ENCODE data around the gene UBB. TPM values are rescaled to one million over a fixed set of nuclear protein-coding genes. Genes with fewer than 3 reads are reported as not detected.

Gene UBB
- total and polyA plus RNA-seq, 2 experiments from 2014 or later: 1,467 to 1,854 TPM

DNA sequence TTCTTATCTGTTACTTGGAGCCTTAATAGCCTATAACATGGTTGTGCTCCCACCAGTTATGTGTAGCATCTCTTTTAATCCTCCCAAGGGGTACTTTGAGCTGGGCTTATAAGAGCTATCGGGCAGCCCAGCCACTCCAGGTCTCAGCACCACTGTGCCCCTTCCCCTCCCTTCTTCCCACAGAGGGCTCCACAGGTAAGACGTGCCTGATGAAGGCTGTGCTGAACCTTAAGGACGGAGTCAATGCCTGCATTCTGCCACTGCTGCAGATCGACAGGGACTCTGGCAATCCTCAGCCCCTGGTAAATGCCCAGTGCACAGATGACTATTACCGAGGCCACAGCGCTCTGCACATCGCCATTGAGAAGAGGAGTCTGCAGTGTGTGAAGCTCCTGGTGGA is 41.5 kb downstream of the UBB start:
- Histone ChIP-seq H3K36me3 (no peaks in the 10 kb centered on the region), H3K9me3 (ENCODE audit: low read depth) (no peaks in the 10 kb centered on the region)
- TF ChIP-seq, protein P1, sequence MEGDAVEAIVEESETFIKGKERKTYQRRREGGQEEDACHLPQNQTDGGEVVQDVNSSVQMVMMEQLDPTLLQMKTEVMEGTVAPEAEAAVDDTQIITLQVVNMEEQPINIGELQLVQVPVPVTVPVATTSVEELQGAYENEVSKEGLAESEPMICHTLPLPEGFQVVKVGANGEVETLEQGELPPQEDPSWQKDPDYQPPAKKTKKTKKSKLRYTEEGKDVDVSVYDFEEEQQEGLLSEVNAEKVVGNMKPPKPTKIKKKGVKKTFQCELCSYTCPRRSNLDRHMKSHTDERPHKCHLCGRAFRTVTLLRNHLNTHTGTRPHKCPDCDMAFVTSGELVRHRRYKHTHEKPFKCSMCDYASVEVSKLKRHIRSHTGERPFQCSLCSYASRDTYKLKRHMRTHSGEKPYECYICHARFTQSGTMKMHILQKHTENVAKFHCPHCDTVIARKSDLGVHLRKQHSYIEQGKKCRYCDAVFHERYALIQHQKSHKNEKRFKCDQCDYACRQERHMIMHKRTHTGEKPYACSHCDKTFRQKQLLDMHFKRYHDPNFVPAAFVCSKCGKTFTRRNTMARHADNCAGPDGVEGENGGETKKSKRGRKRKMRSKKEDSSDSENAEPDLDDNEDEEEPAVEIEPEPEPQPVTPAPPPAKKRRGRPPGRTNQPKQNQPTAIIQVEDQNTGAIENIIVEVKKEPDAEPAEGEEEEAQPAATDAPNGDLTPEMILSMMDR (IDR thresholded peaks at IDR 0.05; ENCODE audit: low read depth, low read length): no peak

DNA sequence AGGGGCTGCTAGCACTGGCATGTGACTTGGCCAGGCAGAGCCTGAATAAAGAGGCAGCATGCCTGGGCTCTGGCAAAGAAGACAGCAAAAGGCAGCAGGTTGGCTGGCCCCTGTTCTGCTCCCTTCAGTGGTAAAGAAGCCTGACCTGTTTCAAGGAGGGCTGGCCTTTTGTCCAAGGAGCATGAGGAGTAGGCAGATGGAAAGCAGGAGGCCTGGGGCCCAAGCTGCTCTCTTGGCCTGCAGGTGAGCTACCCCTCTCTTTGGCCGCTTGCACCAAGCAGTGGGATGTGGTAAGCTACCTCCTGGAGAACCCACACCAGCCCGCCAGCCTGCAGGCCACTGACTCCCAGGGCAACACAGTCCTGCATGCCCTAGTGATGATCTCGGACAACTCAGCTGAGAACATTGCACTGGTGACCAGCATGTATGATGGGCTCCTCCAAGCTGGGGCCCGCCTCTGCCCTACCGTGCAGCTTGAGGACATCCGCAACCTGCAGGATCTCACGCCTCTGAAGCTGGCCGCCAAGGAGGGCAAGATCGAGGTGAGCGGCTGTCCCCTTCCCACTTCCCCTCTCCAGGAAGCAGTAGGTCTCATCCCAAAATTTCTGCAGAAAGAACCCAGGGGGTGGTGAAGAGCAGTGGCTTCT is 42.5 kb downstream of the UBB start:
- no peaks in the 10 kb centered on the region for H3K36me3 ChIP-seq
- peaks cover 10% of the 10 kb centered on the region for H3K4me1 ChIP-seq (ENCODE audit: low read depth)
- no peaks in the 10 kb centered on the region for H3K9me3 ChIP-seq (ENCODE audit: low read depth)
- DNase-seq (ENCODE audit: low read depth in 1 of 2, low spot score in 1 of 2): no peak
- TF ChIP-seq, protein P1 (IDR thresholded peaks at IDR 0.05; ENCODE audit: low read depth, low read length): no peak
- H3K27me3 ChIP-seq: no peaks in the 10 kb centered on the region
- H3K4me3 ChIP-seq: no peak overlapping the region
- no peak overlapping the region for H3K27ac ChIP-seq

More for the DNA sequence above, 41.5 kb downstream of the UBB start:
- no peak overlapping the region for H3K27ac ChIP-seq
- no peak for DNase-seq (ENCODE audit: low read depth in 1 of 2, low spot score in 1 of 2)
- H3K4me3 ChIP-seq: no peak overlapping the region
- H3K27me3 ChIP-seq: no peaks in the 10 kb centered on the region
- H3K4me1 ChIP-seq (ENCODE audit: low read depth): peaks cover 8% of the 10 kb centered on the region

DNA sequence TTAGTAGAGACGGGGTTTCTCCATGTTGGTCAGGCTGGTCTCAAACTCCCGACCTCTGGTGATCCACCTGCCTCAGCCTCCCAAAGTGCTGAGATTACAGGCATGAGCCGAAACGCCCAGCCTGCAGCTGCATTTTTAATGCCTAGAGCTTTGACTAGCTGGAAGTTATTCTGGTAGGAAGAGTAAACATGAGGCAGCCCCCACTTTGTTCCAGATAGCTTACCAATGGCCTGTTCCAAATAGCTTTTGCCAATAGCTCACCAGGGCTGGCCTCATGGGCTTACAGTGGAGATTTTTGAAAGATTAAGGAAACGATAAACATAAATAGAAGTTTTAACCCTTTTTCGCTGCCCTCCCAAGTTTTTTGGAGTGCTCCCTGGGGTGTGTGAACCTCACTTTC is 44.3 kb downstream of the UBB start:
- TF ChIP-seq, protein P1 (IDR thresholded peaks at IDR 0.05; ENCODE audit: low read depth, low read length): no peak
- H3K4me1 ChIP-seq (ENCODE audit: low read depth): peaks cover 4% of the 10 kb centered on the region
- no peak overlapping the region for H3K27ac ChIP-seq
- H3K9me3 ChIP-seq (ENCODE audit: low read depth): no peaks in the 10 kb centered on the region
- H3K36me3 ChIP-seq: no peaks in the 10 kb centered on the region
- H3K4me3 ChIP-seq: no peak overlapping the region
- H3K27me3 ChIP-seq: no peaks in the 10 kb centered on the region
- DNase-seq (ENCODE audit: low read depth in 1 of 2, low spot score in 1 of 2): no peak

DNA sequence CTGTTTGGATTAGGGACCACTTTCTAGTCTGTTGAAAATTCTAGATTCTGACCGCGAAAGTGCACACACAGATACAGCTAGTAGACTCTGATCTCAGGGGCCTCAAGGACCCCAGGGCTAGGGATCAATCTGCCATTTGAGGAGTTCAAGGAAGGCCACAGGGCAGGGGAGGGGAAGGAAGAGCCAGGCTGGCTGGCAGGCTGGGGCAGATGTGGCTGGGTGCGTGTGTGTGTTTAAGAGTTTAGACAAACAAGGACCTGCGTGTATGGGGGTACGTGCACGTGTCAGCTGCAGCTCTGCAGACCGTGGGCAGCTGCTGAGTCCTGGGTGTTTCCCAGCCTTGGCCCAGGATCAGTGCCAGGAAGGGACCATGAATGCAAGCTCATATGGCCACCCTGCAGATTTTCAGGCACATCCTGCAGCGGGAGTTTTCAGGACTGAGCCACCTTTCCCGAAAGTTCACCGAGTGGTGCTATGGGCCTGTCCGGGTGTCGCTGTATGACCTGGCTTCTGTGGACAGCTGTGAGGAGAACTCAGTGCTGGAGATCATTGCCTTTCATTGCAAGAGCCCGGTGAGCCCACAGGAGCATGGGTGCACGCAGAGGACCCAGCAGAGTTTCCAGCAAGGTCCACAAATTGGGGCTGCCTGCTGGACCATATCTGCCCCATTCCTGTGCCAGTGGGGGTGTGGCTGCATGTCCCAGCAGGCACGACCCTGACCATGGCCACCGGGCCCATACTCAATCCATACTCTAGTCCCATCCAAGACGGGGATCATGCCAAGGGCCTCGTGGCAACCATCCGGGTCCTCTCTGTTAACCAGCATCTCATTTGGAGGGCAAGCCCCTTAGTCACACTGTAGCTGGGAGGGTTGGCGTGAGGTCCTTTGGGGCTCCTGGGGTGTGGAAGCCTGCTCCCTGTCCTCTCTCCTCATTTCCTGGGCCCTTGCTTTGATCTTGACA is 45.1 kb downstream of the UBB start:
- DNase-seq (ENCODE audit: low read depth in 1 of 2, low spot score in 1 of 2): no peak
- Histone ChIP-seq H3K27ac (no peak overlapping the region), H3K27me3 (no peaks in the 10 kb centered on the region), H3K4me3 (no peak overlapping the region), H3K36me3 (no peaks in the 10 kb centered on the region), H3K9me3 (ENCODE audit: low read depth) (no peaks in the 10 kb centered on the region), H3K4me1 (ENCODE audit: low read depth) (peaks cover 4% of the 10 kb centered on the region)
- TF ChIP-seq, protein P1 (IDR thresholded peaks at IDR 0.05; ENCODE audit: low read depth, low read length): no peak

DNA sequence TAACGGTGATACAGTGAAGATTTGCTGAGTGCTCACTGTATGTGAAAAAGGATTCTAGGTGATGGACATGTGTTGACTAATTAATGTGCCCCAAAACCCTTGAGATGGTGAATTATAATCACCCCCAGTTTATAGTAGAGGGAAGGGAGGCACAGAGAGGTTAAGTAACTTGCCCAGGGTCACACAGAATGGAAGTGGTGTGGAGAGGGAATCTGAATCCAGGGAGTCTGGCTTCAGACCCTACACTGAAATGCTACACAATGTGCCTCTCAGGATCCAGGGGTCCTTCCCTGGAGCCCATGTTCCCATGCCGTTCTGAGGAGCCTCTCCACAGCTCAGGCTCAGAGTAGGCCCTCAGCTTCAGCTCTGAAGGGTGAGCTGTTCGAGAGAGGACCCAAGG is 46.1 kb downstream of the UBB start:
- Histone ChIP-seq H3K9me3 (ENCODE audit: low read depth) (no peaks in the 10 kb centered on the region), H3K27ac (no peak overlapping the region), H3K27me3 (no peaks in the 10 kb centered on the region), H3K4me3 (no peak overlapping the region), H3K4me1 (ENCODE audit: low read depth) (peaks cover 4% of the 10 kb centered on the region), H3K36me3 (no peaks in the 10 kb centered on the region)
- no peak for DNase-seq (ENCODE audit: low read depth in 1 of 2, low spot score in 1 of 2)
- TF ChIP-seq, protein P1 (IDR thresholded peaks at IDR 0.05; ENCODE audit: low read depth, low read length): no peak
